ENCODE results near the gene RALGAPA1.

GRCh38 chr14:35826952-35827416, 17.9 kb upstream of the RALGAPA1 start:
- TF ChIP-seq CTCF (conservative IDR thresholded peaks at IDR 0.05) (no peak), EZH2 (IDR thresholded peaks at IDR 0.05; ENCODE audit: low read depth) (no peak)

Measured in PC-9 (cell line).